OCI-LY1 (cell line): ENCODE measurements around the gene EIF6.

Experiments
- H2AFZ ChIP-seq: fragments of 200-600 bp; sonication (generic), shearing (Covaris generic); 2 replicates; pipeline ENCODE4 v1.6.0; 2014; ENCODE audit warnings: antibody characterized with exemption, mild to moderate bottlenecking, low read length
- H3F3A ChIP-seq: fragments of 200-600 bp; sonication (generic), shearing (Covaris generic); 2 replicates; pipeline ENCODE4 v1.6.0; 2014; ENCODE audit warnings: mild to moderate bottlenecking, antibody characterized with exemption, low read length, moderate library complexity; ENCODE audit not compliant: insufficient read depth
- H3K27ac ChIP-seq: fragments of 200-600 bp; sonication (generic); 2 replicates; pipeline ENCODE4 v1.5.1; 2014; ENCODE audit warnings: low read length, mixed run types, mild to moderate bottlenecking, low read depth; ENCODE audit not compliant: poor library complexity, severe bottlenecking
- H3K27me3 ChIP-seq: fragments of 200-600 bp; sonication (generic); 2 replicates; pipeline ENCODE4 v1.6.0; 2014; ENCODE audit warnings: antibody characterized with exemption, mild to moderate bottlenecking, low read length, moderate library complexity; ENCODE audit not compliant: insufficient read depth
- H3K36me3 ChIP-seq: fragments of 200-600 bp; sonication (generic); 2 replicates; pipeline ENCODE4 v1.6.1; 2014; ENCODE audit warnings: mild to moderate bottlenecking, antibody characterized with exemption, low read length, moderate library complexity, mixed read lengths; ENCODE audit not compliant: insufficient read depth
- H3K4me1 ChIP-seq: fragments of 200-600 bp; sonication (generic); 2 replicates; pipeline ENCODE4 v1.5.1; 2014; ENCODE audit warnings: mild to moderate bottlenecking, low read length, moderate library complexity; ENCODE audit not compliant: insufficient read depth, severe bottlenecking
- H3K4me2 ChIP-seq: fragments of 200-600 bp; sonication (generic), shearing (Covaris generic); 2 replicates; pipeline ENCODE4 v1.6.1; 2014; ENCODE audit warnings: low read length
- H3K4me3 ChIP-seq: fragments of 200-600 bp; sonication (generic); 2 replicates; pipeline ENCODE4 v1.5.1; 2014; ENCODE audit warnings: low read length, low read depth, mild to moderate bottlenecking, mixed read lengths; ENCODE audit not compliant: poor library complexity, severe bottlenecking
- H3K79me2 ChIP-seq: fragments of 200-600 bp; shearing (Covaris generic); 2 replicates; pipeline ENCODE4 v1.6.1; 2016; ENCODE audit warnings: mixed run types, low read length, mixed read lengths; ENCODE audit not compliant: insufficient read depth
- H3K9ac ChIP-seq: fragments of 200-600 bp; sonication (generic), shearing (Covaris generic); 2 replicates; pipeline ENCODE4 v1.6.1; 2014; ENCODE audit warnings: mild to moderate bottlenecking, low read length, mixed read lengths
- H3K9me2 ChIP-seq: fragments of 200-600 bp; sonication (generic), shearing (Covaris generic); 2 replicates; pipeline ENCODE4 v1.6.1; 2014; ENCODE audit warnings: low read depth, mild to moderate bottlenecking, low read length, mixed read lengths
- H3K9me3 ChIP-seq: fragments of 200-600 bp; shearing (Covaris generic); 2 replicates; pipeline ENCODE4 v1.6.1; 2014; ENCODE audit warnings: low read length, mixed read lengths
- H4K20me1 ChIP-seq: fragments of 200-600 bp; sonication (generic), shearing (Covaris generic); 2 replicates; pipeline ENCODE4 v1.6.0; 2016; ENCODE audit warnings: mild to moderate bottlenecking, low read length; ENCODE audit not compliant: insufficient read depth
- CTCF ChIP-seq: fragments of 200-600 bp; sonication (generic), shearing (Covaris generic); IDR thresholded peaks from 2 replicates; pipeline ENCODE4 v1.5.1; 2017; ENCODE audit warnings: mild to moderate bottlenecking, antibody characterized with exemption, low read length, moderate library complexity, mixed read lengths
- EZH2 ChIP-seq: fragments of 200-600 bp; sonication (generic), shearing (Covaris generic); IDR thresholded peaks from 2 replicates; pipeline ENCODE4 v1.8.0; 2017; ENCODE audit warnings: borderline replicate concordance, mixed run types, mild to moderate bottlenecking, antibody characterized with exemption, low read length, moderate library complexity, mixed read lengths

The EIF6 gene

DNA sequence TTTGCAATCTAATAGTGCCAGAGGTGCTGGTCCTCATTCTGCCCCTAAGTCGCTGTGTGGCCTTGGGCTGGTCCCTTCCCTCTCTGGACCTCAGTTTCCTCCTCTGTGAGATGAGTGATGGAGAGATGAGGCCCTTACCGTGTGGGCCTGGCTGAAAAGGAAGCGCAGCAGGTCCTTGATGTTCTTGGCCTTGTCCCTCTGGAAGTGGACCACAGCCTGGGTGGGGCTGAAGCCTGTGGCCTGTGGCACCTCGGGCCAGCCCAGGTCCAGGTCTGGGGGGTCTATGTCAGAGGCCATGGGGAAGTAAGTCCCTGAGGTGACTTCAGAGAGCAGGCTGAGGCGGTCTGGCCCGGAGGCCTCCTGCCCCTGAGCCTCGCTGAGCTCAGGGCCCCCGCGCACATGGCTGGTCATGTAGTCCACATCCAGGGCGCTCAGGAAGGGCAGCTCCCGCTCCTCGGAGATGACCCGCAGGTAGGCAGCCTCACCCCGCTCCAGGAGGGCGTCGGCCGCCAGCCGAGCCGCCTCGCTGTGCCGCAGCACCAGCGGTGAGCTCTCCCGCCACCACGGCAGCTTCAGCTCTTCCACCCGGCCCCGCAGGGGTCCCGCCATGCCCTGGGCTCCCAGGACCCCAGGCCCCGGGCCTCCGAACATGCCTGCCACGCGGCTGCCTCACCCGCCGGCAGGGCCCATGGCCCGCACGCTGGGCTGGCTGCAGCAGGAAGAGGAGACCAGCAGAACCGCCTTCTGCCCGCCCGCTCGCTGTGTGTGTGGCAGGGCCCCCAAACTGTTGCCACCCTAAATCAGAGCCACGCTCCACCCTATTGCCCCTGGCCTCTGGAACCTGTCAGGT is 7.3 kb upstream of the EIF6 start, which contains the start of gene FAM83C:
FAM83C (minus strand) TSS at position 772 of the 850 bp plus-strand sequence; CDS start at position 651, 121 bp downstream.
- Histone ChIP-seq H3K4me1 (no peaks in the 10 kb centered on the region), H3K9ac (no peak within 1 kb of the TSS), H3K4me2 (no peak within 1 kb of the TSS), H4K20me1 (no peaks in the 10 kb centered on the region), H3K9me2 (no peaks in the 10 kb centered on the region), H3F3A (no peaks in the 10 kb centered on the region), H3K27me3 (peaks cover 4% of the 10 kb centered on the region), H3K79me2 (no peaks in the 10 kb centered on the region), H2AFZ (no peak within 1 kb of the TSS), H3K4me3 (no peak within 1 kb of the TSS), H3K36me3 (no peaks in the 10 kb centered on the region), H3K9me3 (no peaks in the 10 kb centered on the region), H3K27ac (no peak within 1 kb of the TSS)
- no peak for TF ChIP-seq CTCF
- no peak for TF ChIP-seq EZH2

DNA sequence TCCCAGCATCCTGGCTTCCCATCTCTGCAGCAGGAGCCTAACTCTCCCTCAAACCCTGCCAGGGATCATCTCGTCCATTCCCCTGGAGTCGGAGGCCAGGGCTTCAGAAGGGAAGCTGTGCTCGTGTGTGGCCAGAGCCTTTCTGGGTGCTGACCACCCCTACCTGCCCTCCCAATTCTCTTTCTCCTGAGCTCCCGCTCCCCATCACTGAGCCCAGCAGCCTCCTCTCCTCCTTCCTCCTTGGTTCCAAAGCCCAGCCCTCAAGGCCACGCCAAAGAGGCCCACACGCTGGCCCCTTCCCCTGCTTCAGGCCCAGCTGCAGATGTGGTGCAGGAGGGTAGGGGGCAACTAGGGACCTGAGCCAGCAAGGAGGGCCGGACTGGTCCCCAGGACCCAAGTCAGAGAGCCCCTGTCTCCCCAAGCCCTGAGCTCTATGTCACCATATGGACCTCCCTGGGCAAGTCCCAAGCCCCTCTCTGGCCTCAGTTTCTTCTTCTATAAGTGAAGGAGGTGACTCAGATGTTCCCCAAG is 6.4 kb upstream of the EIF6 start:
- H3K27ac ChIP-seq = no peak overlapping the region
- H3F3A ChIP-seq = no peaks in the 10 kb centered on the region
- no peaks in the 10 kb centered on the region for H4K20me1 ChIP-seq
- no peak overlapping the region for H3K4me2 ChIP-seq
- H3K27me3 ChIP-seq = peaks cover 4% of the 10 kb centered on the region; the same call in 1 of the 2 replicates
- H3K9me3 ChIP-seq = no peaks in the 10 kb centered on the region
- H2AFZ ChIP-seq = no peak overlapping the region
- no peaks in the 10 kb centered on the region for H3K4me1 ChIP-seq
- TF ChIP-seq CTCF = no peak
- TF ChIP-seq EZH2 = no peak
- H3K79me2 ChIP-seq = no peaks in the 10 kb centered on the region
- no peak overlapping the region for H3K9ac ChIP-seq
- H3K36me3 ChIP-seq = no peaks in the 10 kb centered on the region
- H3K4me3 ChIP-seq = no peak overlapping the region
- H3K9me2 ChIP-seq = no peaks in the 10 kb centered on the region

DNA sequence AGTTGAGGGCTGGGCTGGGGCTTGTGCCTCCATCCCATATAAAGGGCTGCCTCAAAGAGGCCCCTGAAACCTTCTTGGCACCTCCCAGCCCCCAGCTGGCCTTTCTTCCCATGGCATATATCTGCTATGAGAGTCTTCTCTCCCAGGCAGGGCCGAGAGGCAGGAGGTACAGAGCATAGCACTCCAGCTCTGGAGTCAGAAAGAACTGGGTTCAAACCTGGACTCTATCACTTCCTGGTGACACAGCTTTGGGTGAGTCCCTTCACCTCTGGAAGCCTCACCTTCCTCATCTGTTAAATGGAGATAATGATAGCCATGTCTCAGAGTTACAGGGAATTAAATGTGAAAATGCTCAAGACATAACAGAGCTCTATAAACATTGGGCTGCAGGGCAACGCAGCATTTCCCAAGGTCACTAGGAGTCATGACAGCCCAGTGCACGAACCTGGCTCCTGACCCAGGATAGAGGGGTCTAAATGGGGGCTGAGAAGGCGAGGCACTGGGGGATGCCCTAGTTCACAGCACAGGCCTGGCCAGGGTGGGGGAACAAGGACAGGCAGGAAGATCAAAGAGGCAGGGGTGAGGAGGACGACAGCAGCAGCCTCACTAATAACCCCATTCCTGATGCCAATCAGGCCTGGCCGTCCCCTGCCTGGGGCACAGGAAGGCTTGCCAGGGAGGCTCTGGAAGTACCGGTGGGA is 5.8 kb upstream of the EIF6 start:
- no peak overlapping the region for H2AFZ ChIP-seq
- no peak overlapping the region for H3K9ac ChIP-seq
- no peaks in the 10 kb centered on the region for H4K20me1 ChIP-seq
- no peaks in the 10 kb centered on the region for H3K9me3 ChIP-seq
- no peak overlapping the region for H3K27ac ChIP-seq
- peaks cover 5% of the 10 kb centered on the region for H3K4me1 ChIP-seq
- no peak overlapping the region for H3K4me3 ChIP-seq
- H3F3A ChIP-seq = no peaks in the 10 kb centered on the region
- no peak for TF ChIP-seq CTCF
- no peak for TF ChIP-seq EZH2
- H3K79me2 ChIP-seq = no peaks in the 10 kb centered on the region
- H3K36me3 ChIP-seq = no peaks in the 10 kb centered on the region
- no peak overlapping the region for H3K4me2 ChIP-seq
- no peaks in the 10 kb centered on the region for H3K9me2 ChIP-seq
- peaks cover 4% of the 10 kb centered on the region; the same call in 1 of the 2 replicates for H3K27me3 ChIP-seq
